IMR-90 (cell line): ENCODE measurements around the gene C2orf68. TPM values are rescaled to one million over a fixed set of nuclear protein-coding genes. Genes with fewer than 3 reads are reported as not detected.

Source experiments
- ATAC-seq: fragments of 200-7000 bp; cut with Tn5 transposase; 2 replicates; pipeline ENCODE4 v1.9.1; 2020; ENCODE audit warnings: low read depth, mild to moderate bottlenecking, moderate library complexity
- BruUV-seq: library from RNA; stranded (reverse); fragments of 400-500 nt; replicated peaks from 2 replicates; lab custom pipeline; 2021; lab: Mats Ljungman, UMichigan
- CTCF ChIA-PET: fragments of 300-600 bp; formaldehyde crosslinking; extraction: SDS; loops from one replicate; lab custom pipeline; 2021; ENCODE audit warnings: antibody characterized with exemption; lab: Yijun Ruan, JAX
- POLR2A ChIA-PET: fragments of 300-600 bp; sonication (Branson Sonifier 250); formaldehyde crosslinking; loops from one replicate; lab custom pipeline; 2022; ENCODE audit warnings: antibody characterized with exemption; ENCODE audit not compliant: unreplicated experiment; lab: Charles Lee
- DNase-seq: peaks from one replicate; pipeline ENCODE4 v3.0.0; 2013
- H2AFZ ChIP-seq: replicated peaks from 2 replicates; pipeline ENCODE3; 2013; ENCODE audit warnings: low read length, mild to moderate bottlenecking; ENCODE audit not compliant: poor library complexity
- H2AK5ac ChIP-seq: 2 replicates; pipeline ENCODE4 v1.6.1; 2013; ENCODE audit warnings: low read depth, low read length, inconsistent platforms
- H2AK9ac ChIP-seq: replicated peaks from 2 replicates; pipeline ENCODE3; 2013; ENCODE audit warnings: mild to moderate bottlenecking, low read depth, low read length, moderate library complexity; ENCODE audit not compliant: poor library complexity
- H2BK120ac ChIP-seq: 2 replicates; pipeline ENCODE4 v1.6.1; 2013; ENCODE audit warnings: low read depth, low read length, inconsistent platforms
- H2BK15ac ChIP-seq: 3 replicates; pipeline ENCODE4 v1.6.1; 2013; ENCODE audit warnings: low read depth, low read length, inconsistent platforms
- H2BK20ac ChIP-seq: 2 replicates; pipeline ENCODE4 v1.6.1; 2013; ENCODE audit warnings: low read depth, mild to moderate bottlenecking, inconsistent platforms, low read length, moderate library complexity
- H2BK5ac ChIP-seq: 2 replicates; pipeline ENCODE4 v1.6.1; 2013; ENCODE audit warnings: mild to moderate bottlenecking, low read depth, low read length, inconsistent platforms; ENCODE audit not compliant: poor library complexity, severe bottlenecking
- H3K14ac ChIP-seq: replicated peaks from 2 replicates; pipeline ENCODE4 v1.6.1; 2013; ENCODE audit warnings: low read depth, low read length, inconsistent platforms
- H3K18ac ChIP-seq: 2 replicates; pipeline ENCODE4 v1.6.1; 2013; ENCODE audit warnings: low read depth, low read length, control low read depth
- H3K23ac ChIP-seq: 2 replicates; pipeline ENCODE4 v1.6.1; 2013; ENCODE audit warnings: low read depth, low read length, inconsistent platforms
- H3K27ac ChIP-seq: 2 replicates; pipeline ENCODE4 v1.5.1; 2013; ENCODE audit warnings: mild to moderate bottlenecking, control low read depth, low read length; ENCODE audit not compliant: insufficient read depth
- H3K27me3 ChIP-seq: 2 replicates; pipeline ENCODE4 v1.6.1; 2013; ENCODE audit warnings: low read length; ENCODE audit not compliant: control insufficient read depth, insufficient read depth
- H3K36me3 ChIP-seq: 2 replicates; pipeline ENCODE4 v1.6.1; 2013; ENCODE audit warnings: low read length, mixed read lengths; ENCODE audit not compliant: control insufficient read depth, insufficient read depth
- H3K4ac ChIP-seq: 2 replicates; pipeline ENCODE4 v1.6.1; 2013; ENCODE audit warnings: low read depth, low read length, inconsistent platforms
- H3K4me1 ChIP-seq: 2 replicates; pipeline ENCODE4 v1.6.1; 2013; ENCODE audit warnings: low read length, mixed read lengths; ENCODE audit not compliant: control insufficient read depth, insufficient read depth
- H3K4me2 ChIP-seq: 2 replicates; pipeline ENCODE4 v1.6.1; 2013; ENCODE audit warnings: low read depth, mild to moderate bottlenecking, control low read depth, low read length, moderate library complexity
- H3K4me3 ChIP-seq: 2 replicates; pipeline ENCODE4 v1.5.1; 2013; ENCODE audit warnings: low read depth, mild to moderate bottlenecking, control low read depth, low read length, moderate library complexity; ENCODE audit not compliant: insufficient read depth
- H3K56ac ChIP-seq: 2 replicates; pipeline ENCODE4 v1.6.1; 2013; ENCODE audit warnings: low read length, inconsistent platforms; ENCODE audit not compliant: insufficient read depth; ENCODE audit errors: extremely low read depth
- H3K79me1 ChIP-seq, 2 experiments: 2 replicates each; pipeline ENCODE4 v1.6.1; 2013; ENCODE audit warnings: low read length in 2 of 2, inconsistent platforms in 1 of 2, low read depth in 1 of 2
- H3K9ac ChIP-seq: 2 replicates; pipeline ENCODE4 v1.6.1; 2013; ENCODE audit warnings: low read depth, low read length, control low read depth
- H3K9me1 ChIP-seq: 2 replicates; pipeline ENCODE4 v1.6.1; 2013; ENCODE audit warnings: low read length, inconsistent platforms; ENCODE audit not compliant: insufficient read depth
- H3K9me3 ChIP-seq: 2 replicates; pipeline ENCODE4 v1.6.1; 2013; ENCODE audit warnings: low read length; ENCODE audit not compliant: control insufficient read depth, insufficient read depth
- H4K20me1 ChIP-seq: 2 replicates; pipeline ENCODE4 v1.6.1; 2013; ENCODE audit warnings: low read length, inconsistent platforms; ENCODE audit not compliant: insufficient read depth
- H4K5ac ChIP-seq: 2 replicates; pipeline ENCODE4 v1.6.1; 2013; ENCODE audit warnings: mild to moderate bottlenecking, low read depth, low read length, control low read depth
- H4K8ac ChIP-seq, 2 experiments: 2 replicates each; pipeline ENCODE4 v1.6.1; 2013; ENCODE audit warnings: low read depth in 2 of 2, low read length in 2 of 2, control low read depth in 1 of 2, inconsistent platforms in 1 of 2
- H4K91ac ChIP-seq: 2 replicates; pipeline ENCODE4 v1.6.1; 2013; ENCODE audit warnings: low read depth, low read length, inconsistent platforms; ENCODE audit not compliant: insufficient read depth
- CHD1 ChIP-seq: IDR thresholded peaks from 2 replicates; pipeline ENCODE4 v1.6.1; 2012; ENCODE audit warnings: low read depth, low read length, improper control_type of control experiment
- CTCF ChIP-seq: conservative IDR thresholded peaks from 2 replicates; pipeline ENCODE4 v1.5.1; 2012; ENCODE audit warnings: mild to moderate bottlenecking, low read depth, low read length, improper control_type of control experiment
- FOS ChIP-seq: fragments of 150-350 bp; IDR thresholded peaks from 2 replicates; pipeline ENCODE4 v1.6.1; 2016; ENCODE audit warnings: low read depth, low read length
- MAZ ChIP-seq: IDR thresholded peaks from 2 replicates; pipeline ENCODE4 v1.6.1; 2012; ENCODE audit warnings: low read depth, mild to moderate bottlenecking, low read length, improper control_type of control experiment, moderate library complexity, borderline replicate concordance
- MXI1 ChIP-seq: IDR thresholded peaks from 2 replicates; pipeline ENCODE4 v1.6.1; 2012; ENCODE audit warnings: low read depth, mild to moderate bottlenecking, low read length, moderate library complexity, borderline replicate concordance
- POLR2A ChIP-seq: IDR thresholded peaks from 2 replicates; pipeline ENCODE4 v1.6.1; 2012; ENCODE audit warnings: mild to moderate bottlenecking, low read depth, low read length
- RAD21 ChIP-seq: IDR thresholded peaks from 2 replicates; pipeline ENCODE4 v1.6.1; 2012; ENCODE audit warnings: low read length, improper control_type of control experiment
- SMC3 ChIP-seq: fragments of 150-350 bp; IDR thresholded peaks from 2 replicates; pipeline ENCODE4 v1.6.1; 2016; ENCODE audit warnings: low read depth, mild to moderate bottlenecking, antibody characterized with exemption, low read length, moderate library complexity
- USF2 ChIP-seq: fragments of 150-350 bp; IDR thresholded peaks from 2 replicates; pipeline ENCODE4 v1.6.1; 2017; ENCODE audit warnings: mild to moderate bottlenecking, antibody characterized with exemption, low read length, low read depth
- WGBS, 2 experiments: methylation state at CpG; one replicate each; pipeline versions ENCODE4 v1.1.5 to v1.1.7; 2013; ENCODE audit warnings: missing lambda C conversion rate in 2 of 2; ENCODE audit not compliant: insufficient read length in 1 of 2; ENCODE audit errors: extremely low coverage in 2 of 2; 5-methylcytosine and 5-hydroxymethylcytosine counted together
- dilution Hi-C: fragments of 300-500 bp; cut with HindIII; formaldehyde crosslinking; loops from one replicate; pipeline ENCODE4 v1.14.3; 2018; ENCODE audit warnings: low sequenced_read_pairs; ENCODE audit not compliant: unreplicated experiment
- in situ Hi-C: fragments of 300-500 bp; cut with MboI; formaldehyde crosslinking; loops from 3 replicates; pipeline ENCODE4 v1.14.3; 2019; ENCODE audit warnings: low sequenced_read_pairs, inconsistent platforms, mixed read lengths
- intact Hi-C: fragments of 100-400 bp; cut with micrococcal nuclease; formaldehyde crosslinking; loops from 2 replicates; pipeline ENCODE4 v1.10.0; 2022
- polyA plus RNA-seq, 3 experiments: library from polyadenylated mRNA; depleted of rRNA; stranded (reverse); fragments of >200 nt; gene quantifications; 2 replicates each; pipeline ENCODE4 v1.2.3, GENCODE V29; 2012; ENCODE audit warnings: low replicate concordance in 1 of 3
- total RNA-seq: library from RNA; depleted of rRNA; stranded (reverse); fragments of >200 nt; gene quantifications from 2 replicates; pipeline ENCODE4 v1.2.3, GENCODE V29; 2012

The C2orf68 gene
- total and polyA plus RNA-seq, 2 of the 4 experiments (the other 2 are of a cell fraction) = 6.8 to 10.1 TPM

- peak within 1 kb of the TSS; percentile 71 to 72; a peak in 3 of 4 replicates for H4K8ac ChIP-seq
- H3K27me3 ChIP-seq = no peaks in the 10 kb centered on the region
- H3K79me1 ChIP-seq = peaks cover 15 to 68% of the 10 kb centered on the region in 2 experiments; a peak in 3 of 4 replicates
- ChIA-PET CTCF (interaction anchor here (0.7 kb wide), 1 partner anchor 87 kb away, joined by 3 read pairs; no protein-coding TSS in a partner anchor), POLR2A (no interaction called here)
- no peaks in the 10 kb centered on the region for H3K9me3 ChIP-seq
- H4K20me1 ChIP-seq = peaks cover 11% of the 10 kb centered on the region; the same call in 1 of the 2 replicates
- 0 out of 2 replicates have a peak, but pooled peaks have one; percentile 7 for TF ChIP-seq SMC3
- peak; percentile 38 for TF ChIP-seq CTCF
- TF ChIP-seq USF2 = peak; percentile 66
- TF ChIP-seq MAZ = 0 out of 2 replicates have a peak, but pooled peaks have one; percentile 84
- TF ChIP-seq RAD21 = peak; percentile 12; the same call in 1 of the 2 replicates
- no peak for TF ChIP-seq CHD1
- peak; percentile 68; the same call in 1 of the 2 replicates for TF ChIP-seq MXI1
- no peak for TF ChIP-seq FOS
- TF ChIP-seq POLR2A = peak; percentile 70
- WGBS, 2 experiments = 1% methylated on average over 29 of the region's 73 CpGs; no CpG with 5 or more reads in 1 of the 2 experiments
- H3K9ac ChIP-seq = peak within 1 kb of the TSS; percentile 94
- peak within 1 kb of the TSS; percentile 73 for H2BK5ac ChIP-seq
- no TSS peak for BruUV-seq
- peak within 1 kb of the TSS; percentile 99 for H3K4me3 ChIP-seq
- H2BK20ac ChIP-seq = no peak within 1 kb of the TSS
- H3K4me1 ChIP-seq = peaks cover 25% of the 10 kb centered on the region
- H2AK5ac ChIP-seq = peak within 1 kb of the TSS; percentile 85
- peak within 1 kb of the TSS; percentile 33; the same call in 1 of the 3 replicates for H2BK15ac ChIP-seq
- peak within 1 kb of the TSS; percentile 96 for H2AK9ac ChIP-seq
- H4K5ac ChIP-seq = peak within 1 kb of the TSS; percentile 79
- peak within 1 kb of the TSS; percentile 80 for H3K27ac ChIP-seq
- intact Hi-C loops = loop anchor here (5.0 kb wide), 1 partner anchor 40 kb away; the partner anchor contains the start of gene GGCX
- H3K9me1 ChIP-seq = peaks cover 29% of the 10 kb centered on the region
- peak within 1 kb of the TSS; percentile 96 for H2AFZ ChIP-seq
- peak within 1 kb of the TSS; percentile 91 for H3K14ac ChIP-seq
- peak within 1 kb of the TSS; percentile 86 for H3K4ac ChIP-seq
- peaks cover 18% of the 10 kb centered on the region for H3K36me3 ChIP-seq
- H2BK120ac ChIP-seq = peak within 1 kb of the TSS; percentile 47
- dilution Hi-C loops = no loop called here
- H3K56ac ChIP-seq = peak within 1 kb of the TSS; percentile 38
- ATAC-seq (peak; percentile 93), DNase-seq (peak; percentile 80)
- no peak within 1 kb of the TSS; the same call in none of the 2 replicates for H3K18ac ChIP-seq
- in situ Hi-C loops = no loop called here
- H4K91ac ChIP-seq = peak within 1 kb of the TSS; percentile 41; the same call in 1 of the 2 replicates
- H3K23ac ChIP-seq = peak within 1 kb of the TSS; percentile 97
- H3K4me2 ChIP-seq = peak within 1 kb of the TSS; percentile 99
Measured at GRCh38 chr2:85602476-85603234, 9.2 kb downstream of the C2orf68 start, which contains the start of gene TMEM150A. TMEM150A (minus strand) TSS chr2:85602698; CDS start chr2:85601948, 750 bp downstream.
